ACHN (cell line): ENCODE data around the gene EVPL.
"Not testable (repeated sequence)": the region's sequence is repeated elsewhere in the genome, so short reads cannot be mapped to it uniquely, and the experiment has no call there.

Source experiments
- DNase-seq: peaks from one replicate; pipeline ENCODE4 v3.0.0-alpha.2; 2015
- in situ Hi-C: cut with HindIII; loops from 2 replicates; pipeline ENCODE4 v1.10.0; 2017; ENCODE audit warnings: low sequenced_read_pairs, low pct_ligation_motif_present, low pct_unique_long_range_greater_than_20kb

The EVPL gene

GRCh38 chr17:76049836-76050537, 22.9 kb upstream of the EVPL start:
- in situ Hi-C loops: no loop called here

GRCh38 chr17:76049239-76049638, 22.1 kb upstream of the EVPL start:
- DNase-seq: no peak
- in situ Hi-C loops: no loop called here

More at GRCh38 chr17:76049836-76050537, 22.9 kb upstream of the EVPL start:
- no peak for DNase-seq

- DNase-seq: no peak
- in situ Hi-C loops: no loop called here
Observed at GRCh38 chr17:76048711-76049110, 21.6 kb upstream of the EVPL start.

GRCh38 chr17:76048025-76048605, 21.0 kb upstream of the EVPL start:
- in situ Hi-C loops: no loop called here
- no peak for DNase-seq

GRCh38 chr17:76046064-76046463, 19.0 kb upstream of the EVPL start:
- in situ Hi-C loops: no loop called here

GRCh38 chr17:76044475-76045007, 17.4 kb upstream of the EVPL start:
- in situ Hi-C loops, DNase-seq: not testable (repeated sequence)

More at GRCh38 chr17:76046064-76046463, 19.0 kb upstream of the EVPL start:
- no peak for DNase-seq

- in situ Hi-C loops, DNase-seq: not testable (repeated sequence)
Observed at GRCh38 chr17:76042868-76043267, 15.8 kb upstream of the EVPL start.

- DNase-seq: no peak
- in situ Hi-C loops: no loop called here
Observed at GRCh38 chr17:76040376-76040775, 13.3 kb upstream of the EVPL start.

- DNase-seq: no peak
- in situ Hi-C loops: no loop called here
Observed at GRCh38 chr17:76039121-76039520, 12.0 kb upstream of the EVPL start.

- in situ Hi-C loops: no loop called here
- DNase-seq: no peak
Observed at GRCh38 chr17:76038050-76038449, 10.9 kb upstream of the EVPL start.

- in situ Hi-C loops: no loop called here
- DNase-seq: no peak
Observed at GRCh38 chr17:76036497-76037261, 9.6 kb upstream of the EVPL start.

GRCh38 chr17:76034428-76035350, 7.6 kb upstream of the EVPL start:
- in situ Hi-C loops: no loop called here
- no peak for DNase-seq

GRCh38 chr17:76033139-76033538, 6.0 kb upstream of the EVPL start:
- DNase-seq: no peak
- in situ Hi-C loops: no loop called here

- in situ Hi-C loops: no loop called here
Observed at GRCh38 chr17:76032780-76033108, 5.6 kb upstream of the EVPL start.

GRCh38 chr17:76032073-76032779, 5.1 kb upstream of the EVPL start:
- peak; percentile 14 for DNase-seq
- in situ Hi-C loops: no loop called here

More at GRCh38 chr17:76032780-76033108, 5.6 kb upstream of the EVPL start:
- DNase-seq: no peak

- peak; percentile 34 for DNase-seq
- in situ Hi-C loops: no loop called here
Observed at GRCh38 chr17:76026714-76027158, 370 bp downstream of the EVPL start.

- in situ Hi-C loops: no loop called here
- no peak for DNase-seq
Observed at GRCh38 chr17:76025294-76025693, 1.8 kb downstream of the EVPL start.

GRCh38 chr17:76024353-76024752, 2.8 kb downstream of the EVPL start:
- no peak for DNase-seq
- in situ Hi-C loops: no loop called here
